HEK293 (cell line): ENCODE data around the gene ACRBP.

Source experiments
- HOXD13 ChIP-seq: sonication (generic); formaldehyde crosslinking; IDR thresholded peaks from 2 replicates; pipeline ENCODE4 v1.8.0; 2022; ENCODE audit warnings: missing genetic modification reagents, borderline replicate concordance
- INSM2 ChIP-seq: fragments of 450-650 bp; formaldehyde crosslinking; IDR thresholded peaks from 2 replicates; pipeline ENCODE4 v1.5.1; 2016; ENCODE audit warnings: missing biosample characterization, missing genetic modification characterization
- MYNN ChIP-seq: fragments of 450-650 bp; formaldehyde crosslinking; IDR thresholded peaks from 2 replicates; pipeline ENCODE4 v1.5.1; 2016; ENCODE audit warnings: missing biosample characterization, missing genetic modification characterization, borderline replicate concordance
- TCF7L2 ChIP-seq: IDR thresholded peaks from 2 replicates; pipeline ENCODE4 v1.6.1; 2011; ENCODE audit warnings: low read depth, mild to moderate bottlenecking, inconsistent platforms, low read length, moderate library complexity, borderline replicate concordance
- ZBTB10 ChIP-seq: fragments of 450-650 bp; formaldehyde crosslinking; IDR thresholded peaks from 2 replicates; pipeline ENCODE4 v1.5.1; 2016; ENCODE audit warnings: missing biosample characterization, missing genetic modification characterization
- ZBTB8A ChIP-seq: fragments of 450-650 bp; formaldehyde crosslinking; IDR thresholded peaks from 2 replicates; pipeline ENCODE4 v1.5.1; 2016; ENCODE audit warnings: missing biosample characterization, missing genetic modification characterization
- ZNF138 ChIP-seq: fragments of 450-650 bp; formaldehyde crosslinking; IDR thresholded peaks from 2 replicates; pipeline ENCODE4 v1.5.1; 2016; ENCODE audit warnings: missing biosample characterization, missing genetic modification characterization, borderline replicate concordance
- ZNF274 ChIP-seq, 2 experiments: fragments of 200-500 bp in 1 of 2; fragments of 450-650 bp in 1 of 2; sonication (Bioruptor generic) in 1 of 2; formaldehyde crosslinking in 1 of 2; IDR thresholded peaks; 2 replicates each; pipeline versions ENCODE4 v1.5.1 to v1.6.1; 2014 to 2016; ENCODE audit warnings: borderline replicate concordance in 1 of 2, inconsistent platforms in 1 of 2, low read length in 1 of 2, missing biosample characterization in 1 of 2, missing genetic modification characterization in 1 of 2
- ZNF324 ChIP-seq: fragments of 450-650 bp; formaldehyde crosslinking; IDR thresholded peaks from 2 replicates; pipeline ENCODE4 v1.5.1; 2016; ENCODE audit warnings: missing biosample characterization, missing genetic modification characterization
- ZNF48 ChIP-seq: fragments of 450-650 bp; formaldehyde crosslinking; IDR thresholded peaks from 2 replicates; pipeline ENCODE4 v1.5.1; 2016; ENCODE audit warnings: missing biosample characterization, missing genetic modification characterization
- ZNF501 ChIP-seq: fragments of 450-650 bp; formaldehyde crosslinking; IDR thresholded peaks from 2 replicates; pipeline ENCODE4 v1.5.1; 2016; ENCODE audit warnings: missing biosample characterization, missing genetic modification characterization
- ZNF529 ChIP-seq: fragments of 450-650 bp; formaldehyde crosslinking; IDR thresholded peaks from 2 replicates; pipeline ENCODE4 v1.5.1; 2017; ENCODE audit warnings: missing genetic modification characterization, missing biosample characterization; ENCODE audit not compliant: insufficient replicate concordance
- ZNF664 ChIP-seq: fragments of 450-650 bp; formaldehyde crosslinking; IDR thresholded peaks from 2 replicates; pipeline ENCODE4 v1.5.1; 2016; ENCODE audit warnings: missing biosample characterization, missing genetic modification characterization
- ZNF777 ChIP-seq: fragments of 450-650 bp; formaldehyde crosslinking; IDR thresholded peaks from 2 replicates; pipeline ENCODE4 v1.5.1; 2017; ENCODE audit warnings: missing biosample characterization, missing genetic modification characterization, borderline replicate concordance
- ZNF791 ChIP-seq: fragments of 450-650 bp; formaldehyde crosslinking; IDR thresholded peaks from 2 replicates; pipeline ENCODE4 v1.5.1; 2016; ENCODE audit warnings: missing biosample characterization, missing genetic modification characterization
- ZSCAN5A ChIP-seq: fragments of 450-650 bp; formaldehyde crosslinking; IDR thresholded peaks from 2 replicates; pipeline ENCODE4 v1.5.1; 2016; ENCODE audit warnings: missing biosample characterization, missing genetic modification characterization
- TF ChIP-seq, protein P1 (sequence below): fragments of 450-650 bp; formaldehyde crosslinking; IDR thresholded peaks from 2 replicates; pipeline ENCODE4 v1.5.1; 2016; ENCODE audit warnings: missing biosample characterization, missing genetic modification characterization, borderline replicate concordance
- TF ChIP-seq, protein P2 (sequence below): fragments of 450-650 bp; formaldehyde crosslinking; conservative IDR thresholded peaks from 2 replicates; pipeline ENCODE4 v1.5.1; 2016; ENCODE audit warnings: low read depth, missing biosample characterization, missing genetic modification characterization
- TF ChIP-seq, protein P3 (sequence below): fragments of 450-650 bp; formaldehyde crosslinking; IDR thresholded peaks from 2 replicates; pipeline ENCODE4 v1.5.1; 2016; ENCODE audit warnings: missing biosample characterization, missing genetic modification characterization

Gene ACRBP

GRCh38 chr12:6607751-6608591 is 39.3 kb downstream of the ACRBP start (continued):
- TF ChIP-seq, protein P1, sequence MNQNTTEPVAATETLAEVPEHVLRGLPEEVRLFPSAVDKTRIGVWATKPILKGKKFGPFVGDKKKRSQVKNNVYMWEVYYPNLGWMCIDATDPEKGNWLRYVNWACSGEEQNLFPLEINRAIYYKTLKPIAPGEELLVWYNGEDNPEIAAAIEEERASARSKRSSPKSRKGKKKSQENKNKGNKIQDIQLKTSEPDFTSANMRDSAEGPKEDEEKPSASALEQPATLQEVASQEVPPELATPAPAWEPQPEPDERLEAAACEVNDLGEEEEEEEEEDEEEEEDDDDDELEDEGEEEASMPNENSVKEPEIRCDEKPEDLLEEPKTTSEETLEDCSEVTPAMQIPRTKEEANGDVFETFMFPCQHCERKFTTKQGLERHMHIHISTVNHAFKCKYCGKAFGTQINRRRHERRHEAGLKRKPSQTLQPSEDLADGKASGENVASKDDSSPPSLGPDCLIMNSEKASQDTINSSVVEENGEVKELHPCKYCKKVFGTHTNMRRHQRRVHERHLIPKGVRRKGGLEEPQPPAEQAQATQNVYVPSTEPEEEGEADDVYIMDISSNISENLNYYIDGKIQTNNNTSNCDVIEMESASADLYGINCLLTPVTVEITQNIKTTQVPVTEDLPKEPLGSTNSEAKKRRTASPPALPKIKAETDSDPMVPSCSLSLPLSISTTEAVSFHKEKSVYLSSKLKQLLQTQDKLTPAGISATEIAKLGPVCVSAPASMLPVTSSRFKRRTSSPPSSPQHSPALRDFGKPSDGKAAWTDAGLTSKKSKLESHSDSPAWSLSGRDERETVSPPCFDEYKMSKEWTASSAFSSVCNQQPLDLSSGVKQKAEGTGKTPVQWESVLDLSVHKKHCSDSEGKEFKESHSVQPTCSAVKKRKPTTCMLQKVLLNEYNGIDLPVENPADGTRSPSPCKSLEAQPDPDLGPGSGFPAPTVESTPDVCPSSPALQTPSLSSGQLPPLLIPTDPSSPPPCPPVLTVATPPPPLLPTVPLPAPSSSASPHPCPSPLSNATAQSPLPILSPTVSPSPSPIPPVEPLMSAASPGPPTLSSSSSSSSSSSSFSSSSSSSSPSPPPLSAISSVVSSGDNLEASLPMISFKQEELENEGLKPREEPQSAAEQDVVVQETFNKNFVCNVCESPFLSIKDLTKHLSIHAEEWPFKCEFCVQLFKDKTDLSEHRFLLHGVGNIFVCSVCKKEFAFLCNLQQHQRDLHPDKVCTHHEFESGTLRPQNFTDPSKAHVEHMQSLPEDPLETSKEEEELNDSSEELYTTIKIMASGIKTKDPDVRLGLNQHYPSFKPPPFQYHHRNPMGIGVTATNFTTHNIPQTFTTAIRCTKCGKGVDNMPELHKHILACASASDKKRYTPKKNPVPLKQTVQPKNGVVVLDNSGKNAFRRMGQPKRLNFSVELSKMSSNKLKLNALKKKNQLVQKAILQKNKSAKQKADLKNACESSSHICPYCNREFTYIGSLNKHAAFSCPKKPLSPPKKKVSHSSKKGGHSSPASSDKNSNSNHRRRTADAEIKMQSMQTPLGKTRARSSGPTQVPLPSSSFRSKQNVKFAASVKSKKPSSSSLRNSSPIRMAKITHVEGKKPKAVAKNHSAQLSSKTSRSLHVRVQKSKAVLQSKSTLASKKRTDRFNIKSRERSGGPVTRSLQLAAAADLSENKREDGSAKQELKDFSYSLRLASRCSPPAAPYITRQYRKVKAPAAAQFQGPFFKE (tag by site-specific recombination) = no peak
- TF ChIP-seq INSM2 (tag by site-specific recombination) (peak; percentile 85), ZNF138 (tag by site-specific recombination) (no peak), TCF7L2 (no peak), HOXD13 (CRISPR knock-in tag) (no peak), ZNF529 (tag by site-specific recombination) (no peak), ZNF664 (tag by site-specific recombination) (no peak), ZSCAN5A (tag by site-specific recombination) (no peak), MYNN (tag by site-specific recombination) (no peak), ZNF777 (no peak), ZNF791 (tag by site-specific recombination) (peak; percentile 71; the same call in 1 of the 2 replicates), ZNF324 (peak; percentile 95), ZNF48 (no peak), ZNF501 (tag by site-specific recombination) (peak; percentile 20; the same call in 1 of the 2 replicates), ZBTB8A (tag by site-specific recombination) (0 out of 2 replicates have a peak, but pooled peaks have one; percentile 12), ZNF274 (IDR thresholded peaks at IDR 0.05; ENCODE audit: low read length) (no peak), ZNF274 (tag by site-specific recombination; IDR thresholded peaks at IDR 0.05; ENCODE audit: borderline replicate concordance) (no peak), ZBTB10 (tag by site-specific recombination) (peak; percentile 84)
- TF ChIP-seq, protein P2, sequence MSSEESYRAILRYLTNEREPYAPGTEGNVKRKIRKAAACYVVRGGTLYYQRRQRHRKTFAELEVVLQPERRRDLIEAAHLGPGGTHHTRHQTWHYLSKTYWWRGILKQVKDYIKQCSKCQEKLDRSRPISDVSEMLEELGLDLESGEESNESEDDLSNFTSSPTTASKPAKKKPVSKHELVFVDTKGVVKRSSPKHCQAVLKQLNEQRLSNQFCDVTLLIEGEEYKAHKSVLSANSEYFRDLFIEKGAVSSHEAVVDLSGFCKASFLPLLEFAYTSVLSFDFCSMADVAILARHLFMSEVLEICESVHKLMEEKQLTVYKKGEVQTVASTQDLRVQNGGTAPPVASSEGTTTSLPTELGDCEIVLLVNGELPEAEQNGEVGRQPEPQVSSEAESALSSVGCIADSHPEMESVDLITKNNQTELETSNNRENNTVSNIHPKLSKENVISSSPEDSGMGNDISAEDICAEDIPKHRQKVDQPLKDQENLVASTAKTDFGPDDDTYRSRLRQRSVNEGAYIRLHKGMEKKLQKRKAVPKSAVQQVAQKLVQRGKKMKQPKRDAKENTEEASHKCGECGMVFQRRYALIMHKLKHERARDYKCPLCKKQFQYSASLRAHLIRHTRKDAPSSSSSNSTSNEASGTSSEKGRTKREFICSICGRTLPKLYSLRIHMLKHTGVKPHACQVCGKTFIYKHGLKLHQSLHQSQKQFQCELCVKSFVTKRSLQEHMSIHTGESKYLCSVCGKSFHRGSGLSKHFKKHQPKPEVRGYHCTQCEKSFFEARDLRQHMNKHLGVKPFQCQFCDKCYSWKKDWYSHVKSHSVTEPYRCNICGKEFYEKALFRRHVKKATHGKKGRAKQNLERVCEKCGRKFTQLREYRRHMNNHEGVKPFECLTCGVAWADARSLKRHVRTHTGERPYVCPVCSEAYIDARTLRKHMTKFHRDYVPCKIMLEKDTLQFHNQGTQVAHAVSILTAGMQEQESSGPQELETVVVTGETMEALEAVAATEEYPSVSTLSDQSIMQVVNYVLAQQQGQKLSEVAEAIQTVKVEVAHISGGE (tag by site-specific recombination) = no peak
- TF ChIP-seq, protein P3, sequence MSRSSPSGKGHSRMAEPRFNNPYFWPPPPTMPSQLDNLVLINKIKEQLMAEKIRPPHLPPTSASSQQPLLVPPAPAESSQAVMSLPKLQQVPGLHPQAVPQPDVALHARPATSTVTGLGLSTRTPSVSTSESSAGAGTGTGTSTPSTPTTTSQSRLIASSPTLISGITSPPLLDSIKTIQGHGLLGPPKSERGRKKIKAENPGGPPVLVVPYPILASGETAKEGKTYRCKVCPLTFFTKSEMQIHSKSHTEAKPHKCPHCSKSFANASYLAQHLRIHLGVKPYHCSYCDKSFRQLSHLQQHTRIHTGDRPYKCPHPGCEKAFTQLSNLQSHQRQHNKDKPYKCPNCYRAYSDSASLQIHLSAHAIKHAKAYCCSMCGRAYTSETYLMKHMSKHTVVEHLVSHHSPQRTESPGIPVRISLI (tag by site-specific recombination) = no peak
